Measurements from ENCODE around the gene LENEP.

Gene LENEP

GRCh38 chr1:154960446-154961136 is 32.8 kb upstream of the LENEP start:
- no peak for DNase-seq (ENCODE audit: low read depth, low spot score)
- peak overlapping the region; percentile 59 for H3K4me3 ChIP-seq (ENCODE audit: low read depth, low read length)
- in situ Hi-C loops (cut with HindIII; ENCODE audit: low sequenced_read_pairs), result no loop called here
- TF ChIP-seq CTCF (IDR thresholded peaks at IDR 0.05; ENCODE audit: low read depth, low read length), result no peak

- peak; percentile 34 for TF ChIP-seq CTCF (IDR thresholded peaks at IDR 0.05; ENCODE audit: low read depth, low read length)
- H3K4me3 ChIP-seq (ENCODE audit: low read depth, low read length), result peak within 1 kb of the TSS; percentile 59
- in situ Hi-C loops (cut with HindIII; ENCODE audit: low sequenced_read_pairs), result no loop called here
- DNase-seq (ENCODE audit: low read depth, low spot score), result peak; percentile 83
These were observed 31.9 kb upstream of the LENEP start, which contains the start of gene PYGO2 for GRCh38 chr1:154961207-154962155. TSS of gene PYGO2 (minus strand) at chr1:154961782. CDS start at chr1:154961576, 206 bp downstream.

GRCh38 chr1:154962156-154962749 is 31.1 kb upstream of the LENEP start:
- peak; percentile 46 for DNase-seq (ENCODE audit: low read depth, low spot score)
- in situ Hi-C loops (cut with HindIII; ENCODE audit: low sequenced_read_pairs), result no loop called here
- no peak for TF ChIP-seq CTCF (IDR thresholded peaks at IDR 0.05; ENCODE audit: low read depth, low read length)
- peak overlapping the region; percentile 59 for H3K4me3 ChIP-seq (ENCODE audit: low read depth, low read length)

GRCh38 chr1:154962795-154963330 is 30.5 kb upstream of the LENEP start:
- TF ChIP-seq CTCF (IDR thresholded peaks at IDR 0.05; ENCODE audit: low read depth, low read length), result no peak
- no peak for DNase-seq (ENCODE audit: low read depth, low spot score)
- in situ Hi-C loops (cut with HindIII; ENCODE audit: low sequenced_read_pairs), result no loop called here
- no peak overlapping the region for H3K4me3 ChIP-seq (ENCODE audit: low read depth, low read length)

GRCh38 chr1:154963643-154964042 is 29.7 kb upstream of the LENEP start:
- TF ChIP-seq CTCF (IDR thresholded peaks at IDR 0.05; ENCODE audit: low read depth, low read length), result no peak
- in situ Hi-C loops (cut with HindIII; ENCODE audit: low sequenced_read_pairs), result no loop called here
- no peak overlapping the region for H3K4me3 ChIP-seq (ENCODE audit: low read depth, low read length)
- no peak for DNase-seq (ENCODE audit: low read depth, low spot score)

- in situ Hi-C loops (cut with HindIII; ENCODE audit: low sequenced_read_pairs), result no loop called here
- H3K4me3 ChIP-seq (ENCODE audit: low read depth, low read length), result no peak overlapping the region
- DNase-seq (ENCODE audit: low read depth, low spot score), result no peak
- TF ChIP-seq CTCF (IDR thresholded peaks at IDR 0.05; ENCODE audit: low read depth, low read length), result no peak
These were observed 29.0 kb upstream of the LENEP start for GRCh38 chr1:154964359-154964758.

Data from astrocyte of the spinal cord (primary cell).